Measurements from ENCODE around the gene BCAS3.

DNA sequence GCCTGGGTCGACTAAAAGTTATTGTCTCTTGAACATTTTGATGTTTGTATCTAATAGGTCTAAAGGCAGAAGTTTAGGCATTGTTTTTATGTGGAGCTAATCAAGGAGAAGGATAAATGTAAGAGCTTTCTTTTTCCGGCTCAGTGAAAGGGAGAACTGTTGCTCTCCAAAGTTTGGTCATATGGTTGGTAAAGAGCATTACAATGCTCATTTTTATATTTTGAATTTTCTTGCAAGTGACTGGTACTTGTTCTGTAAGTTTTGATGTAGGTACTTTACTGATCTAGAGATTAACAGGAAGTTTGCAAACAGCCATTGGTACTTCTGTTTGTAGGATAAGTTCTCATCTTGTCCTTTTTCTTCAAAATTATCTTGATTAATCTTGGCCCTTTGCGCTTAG, 30.9 kb upstream of the BCAS3 start:
- TF ChIP-seq EZH2 (IDR thresholded peaks at IDR 0.05; ENCODE audit: insufficient read depth, poor library complexity, severe bottlenecking) = no peak
- no peak for TF ChIP-seq EZH2phosphoT487 (IDR thresholded peaks at IDR 0.05; ENCODE audit: insufficient read depth, low read depth)
